ENCODE results near the gene CRYBA2. TPM values are rescaled to one million over a fixed set of nuclear protein-coding genes. Genes with fewer than 3 reads are reported as not detected.

The CRYBA2 gene
- total RNA-seq, 2 donors from 2014 or later, result not detected

DNA sequence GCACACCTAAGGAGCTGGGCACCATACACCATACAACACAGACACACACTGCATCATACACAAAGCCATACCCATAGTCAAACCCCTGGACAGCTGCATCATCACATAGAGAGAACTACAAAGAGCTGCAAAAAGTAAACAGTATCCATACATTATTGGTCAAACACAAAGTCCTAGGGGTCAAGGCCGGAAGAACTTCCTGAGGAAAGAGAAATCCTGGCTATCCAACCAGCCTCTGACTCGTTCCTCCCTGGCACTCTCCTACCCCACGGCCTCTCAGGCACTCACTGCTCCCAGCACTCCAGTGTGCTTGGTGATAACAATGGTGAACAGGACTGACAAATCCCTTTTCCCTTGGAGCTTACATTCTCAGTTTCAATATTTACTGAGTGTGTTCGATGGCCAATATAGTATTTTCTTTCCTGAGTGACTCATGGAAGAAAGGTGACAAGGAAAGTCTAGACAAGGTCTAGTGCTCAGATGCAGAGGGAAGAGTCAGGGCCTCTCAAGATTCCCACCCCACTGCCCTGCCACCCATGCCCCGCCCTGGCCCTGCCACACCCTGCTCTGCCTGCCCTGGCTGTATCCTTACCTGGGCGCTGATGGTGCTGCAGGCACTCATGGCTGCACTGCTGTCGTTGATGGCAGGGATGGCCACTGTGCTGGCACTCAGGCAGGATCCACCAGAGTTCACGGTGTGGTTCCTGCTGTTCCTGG, 44.7 kb upstream of the CRYBA2 start:
- Histone ChIP-seq H3K9me3 (no peaks in the 10 kb centered on the region), H3K27ac (no peak overlapping the region), H3K36me3 (no peaks in the 10 kb centered on the region), H3K27me3 (no peaks in the 10 kb centered on the region), H3K4me1 (peaks cover 0 to 5% of the 10 kb centered on the region in 2 donors), H3K4me3 (no peak overlapping the region)
- DNase-seq (ENCODE audit: low spot score), result no peak
- no peak for TF ChIP-seq CTCF (IDR thresholded peaks at IDR 0.05)

- H3K27ac ChIP-seq, result no peak overlapping the region
- TF ChIP-seq CTCF (IDR thresholded peaks at IDR 0.05), result no peak
Measured at GRCh38 chr2:219035942-219036341, 42.7 kb upstream of the CRYBA2 start.

DNA sequence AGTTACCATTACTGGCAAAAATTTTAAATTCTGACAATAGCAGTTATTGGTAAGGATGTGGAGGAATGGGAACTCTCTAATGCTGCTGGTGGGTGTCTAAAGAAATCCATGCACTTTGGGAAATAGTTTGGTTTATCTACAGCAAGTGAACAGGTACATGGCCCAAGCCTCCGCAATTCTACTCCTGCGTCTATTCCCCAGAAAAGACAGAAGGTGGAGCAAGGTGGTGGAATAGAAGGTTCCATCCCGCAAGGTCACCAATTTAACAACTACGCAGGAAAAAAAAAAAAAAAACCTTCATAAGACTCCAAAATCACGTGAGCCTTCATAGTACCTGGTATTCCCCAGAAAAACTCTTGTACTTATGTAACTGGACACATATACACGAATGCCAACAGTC, 41.6 kb upstream of the CRYBA2 start:
- Histone ChIP-seq H3K27me3 (peaks cover 0 to 10% of the 10 kb centered on the region in 2 donors), H3K27ac (no peak overlapping the region), H3K9me3 (no peaks in the 10 kb centered on the region), H3K4me1 (no peaks in the 10 kb centered on the region), H3K36me3 (no peaks in the 10 kb centered on the region), H3K4me3 (no peak overlapping the region)
- no peak for TF ChIP-seq CTCF (IDR thresholded peaks at IDR 0.05)
- no peak for DNase-seq (ENCODE audit: low spot score)

More at GRCh38 chr2:219035942-219036341, 42.7 kb upstream of the CRYBA2 start:
- H3K4me3 ChIP-seq, result no peak overlapping the region
- no peak for DNase-seq (ENCODE audit: low spot score)
- no peaks in the 10 kb centered on the region for H3K9me3 ChIP-seq
- H3K4me1 ChIP-seq, result peaks cover 0 to under 1% of the 10 kb centered on the region in 2 donors
- H3K36me3 ChIP-seq, result no peaks in the 10 kb centered on the region
- H3K27me3 ChIP-seq, result peaks cover 0 to under 1% of the 10 kb centered on the region in 2 donors

DNA sequence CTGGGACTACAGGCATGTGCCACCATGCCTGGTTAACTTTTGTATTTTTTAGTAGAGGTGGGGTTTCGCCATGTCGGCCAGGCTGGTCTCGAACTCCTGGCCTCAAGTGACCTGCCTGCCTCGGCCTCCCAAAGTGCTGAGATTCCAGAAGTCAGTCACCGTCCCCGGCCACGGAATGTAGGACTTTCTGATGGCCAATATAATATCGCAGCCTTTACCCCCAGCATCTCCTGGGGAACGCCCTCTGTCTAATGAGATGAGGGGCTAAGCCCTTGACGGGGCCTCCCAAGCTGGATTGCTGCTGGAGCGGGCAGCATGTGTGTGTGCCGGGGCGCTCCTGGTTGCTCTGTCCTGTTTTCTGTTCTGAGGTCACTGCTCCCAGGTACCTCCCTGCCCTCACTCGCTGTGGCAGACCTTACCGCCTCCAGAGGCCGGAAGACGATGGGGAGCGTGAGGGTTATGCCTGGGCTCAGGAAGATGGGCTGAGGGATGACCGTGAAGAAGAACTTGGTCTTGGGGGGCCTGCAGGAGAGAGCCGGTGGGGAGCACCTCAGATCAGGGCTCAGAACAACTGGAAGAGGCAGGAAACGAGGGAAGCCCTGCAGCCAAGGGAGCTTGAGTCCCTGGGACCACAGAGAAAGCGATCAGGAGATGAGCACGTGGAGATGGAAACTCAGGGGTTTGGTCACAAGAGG, 39.0 kb upstream of the CRYBA2 start:
- no peak for DNase-seq (ENCODE audit: low spot score)
- no peaks in the 10 kb centered on the region for H3K4me1 ChIP-seq

DNA sequence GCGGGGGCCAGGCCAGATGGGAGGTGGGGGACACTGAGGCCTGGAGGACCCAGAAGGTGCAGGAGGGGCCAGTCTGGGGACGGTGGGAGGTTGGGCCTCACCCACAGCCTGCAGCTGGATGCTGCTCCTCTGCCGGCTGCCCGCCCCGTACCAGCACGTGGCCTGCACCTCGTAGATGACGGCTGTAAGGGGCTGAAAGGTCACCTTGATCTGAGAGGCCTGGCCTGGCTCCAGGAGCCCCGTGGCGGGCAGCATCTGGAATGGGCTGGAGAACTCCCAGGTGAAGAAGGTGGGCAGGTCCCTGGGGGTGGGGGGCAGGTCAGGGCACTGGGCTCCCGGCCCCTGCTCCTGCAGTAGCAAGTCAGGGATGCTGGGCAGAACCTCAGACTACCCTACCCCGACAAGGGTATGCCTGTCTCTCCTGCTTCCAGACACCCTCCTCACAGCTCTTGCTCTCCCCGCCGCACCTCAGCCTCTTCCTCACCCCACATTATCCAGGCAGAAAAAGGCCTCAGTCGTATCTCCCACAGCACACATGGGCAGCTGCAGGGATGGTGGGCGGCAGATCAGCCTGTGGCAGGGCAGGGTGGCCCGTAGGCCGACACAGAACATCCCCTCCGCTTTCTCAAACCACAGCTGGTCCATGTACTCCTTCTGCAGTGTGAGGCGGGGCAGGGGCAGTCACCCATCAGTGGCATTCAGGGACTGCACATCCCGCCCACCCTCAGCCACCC, 38.0 kb upstream of the CRYBA2 start:
- Histone ChIP-seq H3K36me3 (no peaks in the 10 kb centered on the region), H3K4me1 (no peaks in the 10 kb centered on the region), H3K27ac (no peak overlapping the region), H3K4me3 (no peak overlapping the region), H3K27me3 (peaks cover 0 to 10% of the 10 kb centered on the region in 2 donors), H3K9me3 (no peaks in the 10 kb centered on the region)
- DNase-seq (ENCODE audit: low spot score), result no peak
- TF ChIP-seq CTCF (IDR thresholded peaks at IDR 0.05), result no peak

More for the DNA sequence above, 39.0 kb upstream of the CRYBA2 start:
- TF ChIP-seq CTCF (IDR thresholded peaks at IDR 0.05), result no peak
- H3K4me3 ChIP-seq, result no peak overlapping the region
- no peaks in the 10 kb centered on the region for H3K36me3 ChIP-seq
- H3K27ac ChIP-seq, result no peak overlapping the region
- H3K27me3 ChIP-seq, result peaks cover 0 to 10% of the 10 kb centered on the region in 2 donors
- H3K9me3 ChIP-seq, result no peaks in the 10 kb centered on the region

Data from right atrium auricular region (tissue), 2 donors.